NT2/D1 (cell line): ENCODE measurements around the gene NUDT4B.
"Not testable (repeated sequence)": the region's sequence is repeated elsewhere in the genome, so short reads cannot be mapped to it uniquely, and the experiment has no call there.

ENCODE experiments used
- SUZ12 ChIP-seq: IDR thresholded peaks from 2 replicates; pipeline ENCODE4 v1.6.1; 2011; ENCODE audit not compliant: insufficient read length, insufficient read depth; ENCODE audit errors: extremely low read depth
- YY1 ChIP-seq: IDR thresholded peaks from 2 replicates; pipeline ENCODE4 v1.6.1; 2011; ENCODE audit not compliant: insufficient read length, insufficient read depth
- ZNF274 ChIP-seq: IDR thresholded peaks from 2 replicates; pipeline ENCODE4 v1.6.1; 2011; ENCODE audit warnings: mild to moderate bottlenecking, low read depth, low read length

DNA sequence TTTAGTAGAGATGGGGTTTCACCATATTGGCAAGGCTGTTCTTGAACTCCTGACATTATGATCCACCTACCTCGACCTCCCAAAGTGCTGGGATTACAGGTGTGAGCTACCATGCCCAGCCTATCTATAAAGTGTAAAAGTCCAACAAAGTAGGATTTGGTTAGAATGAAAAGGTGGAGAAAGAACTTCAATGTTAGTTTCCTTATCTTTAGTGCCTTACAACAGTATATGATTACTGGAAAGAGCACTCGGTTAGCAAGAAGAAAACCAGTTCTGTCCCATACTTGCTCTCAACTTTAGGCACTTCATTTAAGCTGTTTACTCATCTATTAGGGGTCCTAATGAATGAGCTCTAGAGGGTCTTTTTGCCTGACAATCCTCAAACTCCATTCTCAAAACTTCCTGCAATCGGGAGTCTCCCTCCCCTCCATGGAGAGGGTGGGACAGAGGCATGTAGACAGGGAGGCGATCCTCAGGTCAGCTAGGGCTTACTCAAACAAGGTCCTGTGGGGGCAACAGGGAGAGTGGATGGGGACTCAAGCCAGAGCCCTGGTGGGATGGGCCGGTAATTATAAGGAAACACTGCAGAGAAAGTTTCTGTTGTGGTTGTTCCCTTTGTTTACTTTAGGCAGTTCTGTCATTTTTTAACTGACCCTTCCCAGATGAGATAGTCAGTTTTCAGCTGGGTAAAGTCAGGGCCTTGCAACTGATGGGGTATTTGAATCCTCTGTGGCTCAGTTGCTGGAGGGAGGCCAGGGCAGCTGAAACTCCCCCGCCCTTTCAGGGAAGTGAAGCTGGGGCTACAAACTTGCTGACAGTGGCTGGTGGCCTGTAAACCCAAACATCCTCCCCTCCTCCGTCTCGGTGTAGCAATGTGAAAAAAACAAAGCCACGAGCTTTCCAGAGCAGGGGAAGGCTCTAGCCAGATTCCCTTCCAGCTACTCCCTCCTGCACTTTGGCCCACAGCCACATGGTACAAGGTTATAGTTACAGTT is 4.6 kb upstream of the NUDT4B start:
- TF ChIP-seq ZNF274, YY1, SUZ12: not testable (repeated sequence)
